ENCODE measurements around the gene ZBTB16. TPM values are rescaled to one million over a fixed set of nuclear protein-coding genes. Genes with fewer than 3 reads are reported as not detected.

ZBTB16 gene
- polyA plus RNA-seq, 1 experiment = not detected

- ChIA-PET CTCF (no interaction called here), POLR2A (no interaction called here)
- no peak for DNase-seq (ENCODE audit: low read depth, low spot score)
- Histone ChIP-seq H3K27me3 (ENCODE audit: control insufficient read depth, insufficient read depth, low read length) (peaks cover 5% of the 10 kb centered on the region), H3K9me3 (ENCODE audit: control insufficient read depth, insufficient read depth, low read length) (no peaks in the 10 kb centered on the region), H3K27ac (ENCODE audit: low read depth, low read length) (no peak overlapping the region), H3K4me3 (ENCODE audit: low read depth, low read length) (no peak overlapping the region)
- TF ChIP-seq, protein P1, sequence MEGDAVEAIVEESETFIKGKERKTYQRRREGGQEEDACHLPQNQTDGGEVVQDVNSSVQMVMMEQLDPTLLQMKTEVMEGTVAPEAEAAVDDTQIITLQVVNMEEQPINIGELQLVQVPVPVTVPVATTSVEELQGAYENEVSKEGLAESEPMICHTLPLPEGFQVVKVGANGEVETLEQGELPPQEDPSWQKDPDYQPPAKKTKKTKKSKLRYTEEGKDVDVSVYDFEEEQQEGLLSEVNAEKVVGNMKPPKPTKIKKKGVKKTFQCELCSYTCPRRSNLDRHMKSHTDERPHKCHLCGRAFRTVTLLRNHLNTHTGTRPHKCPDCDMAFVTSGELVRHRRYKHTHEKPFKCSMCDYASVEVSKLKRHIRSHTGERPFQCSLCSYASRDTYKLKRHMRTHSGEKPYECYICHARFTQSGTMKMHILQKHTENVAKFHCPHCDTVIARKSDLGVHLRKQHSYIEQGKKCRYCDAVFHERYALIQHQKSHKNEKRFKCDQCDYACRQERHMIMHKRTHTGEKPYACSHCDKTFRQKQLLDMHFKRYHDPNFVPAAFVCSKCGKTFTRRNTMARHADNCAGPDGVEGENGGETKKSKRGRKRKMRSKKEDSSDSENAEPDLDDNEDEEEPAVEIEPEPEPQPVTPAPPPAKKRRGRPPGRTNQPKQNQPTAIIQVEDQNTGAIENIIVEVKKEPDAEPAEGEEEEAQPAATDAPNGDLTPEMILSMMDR (IDR thresholded peaks at IDR 0.05; ENCODE audit: low read depth, low read length) = no peak
These were observed 91.2 kb downstream of the ZBTB16 start for GRCh38 chr11:114150671-114151070.

- no peak for DNase-seq (ENCODE audit: low read depth, low spot score)
- no peaks in the 10 kb centered on the region for H3K9me3 ChIP-seq (ENCODE audit: control insufficient read depth, insufficient read depth, low read length)
- no peak overlapping the region for H3K4me3 ChIP-seq (ENCODE audit: low read depth, low read length)
- no peak overlapping the region for H3K27ac ChIP-seq (ENCODE audit: low read depth, low read length)
- ChIA-PET POLR2A (no interaction called here), CTCF (no interaction called here)
- peaks cover 8% of the 10 kb centered on the region for H3K27me3 ChIP-seq (ENCODE audit: control insufficient read depth, insufficient read depth, low read length)
- TF ChIP-seq, protein P1 (IDR thresholded peaks at IDR 0.05; ENCODE audit: low read depth, low read length) = no peak
These were observed 92.1 kb downstream of the ZBTB16 start for GRCh38 chr11:114151631-114152030.

- no peaks in the 10 kb centered on the region for H3K9me3 ChIP-seq (ENCODE audit: control insufficient read depth, insufficient read depth, low read length)
- TF ChIP-seq, protein P1 (IDR thresholded peaks at IDR 0.05; ENCODE audit: low read depth, low read length) = no peak
- H3K27ac ChIP-seq (ENCODE audit: low read depth, low read length) = no peak overlapping the region
- peaks cover 8% of the 10 kb centered on the region for H3K27me3 ChIP-seq (ENCODE audit: control insufficient read depth, insufficient read depth, low read length)
- ChIA-PET CTCF (no interaction called here), POLR2A (no interaction called here)
- no peak for DNase-seq (ENCODE audit: low read depth, low spot score)
- H3K4me3 ChIP-seq (ENCODE audit: low read depth, low read length) = no peak overlapping the region
These were observed 92.7 kb downstream of the ZBTB16 start for GRCh38 chr11:114152162-114152561.

DNA sequence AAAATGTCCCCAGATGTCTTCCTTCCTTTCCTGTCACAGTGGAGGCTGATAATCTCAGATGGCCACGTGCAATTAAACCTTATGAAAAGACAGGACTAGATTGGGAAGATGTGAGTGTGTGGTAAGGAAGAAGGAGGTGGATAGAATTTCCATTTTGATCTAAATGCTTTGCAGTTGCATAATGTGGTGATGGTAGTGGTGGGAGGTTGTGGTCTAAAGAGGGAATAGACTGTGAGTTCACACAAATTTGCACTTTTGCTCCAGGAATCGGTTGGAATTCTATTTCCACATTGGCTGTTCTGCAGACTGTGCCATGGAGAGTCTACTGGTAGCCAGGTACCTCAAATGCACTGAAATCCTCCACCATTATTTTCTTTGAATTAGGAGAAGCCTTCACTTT is 93.3 kb downstream of the ZBTB16 start:
- CTCF ChIA-PET = no interaction called here
- Histone ChIP-seq H3K4me3 (ENCODE audit: low read depth, low read length) (no peak overlapping the region), H3K27ac (ENCODE audit: low read depth, low read length) (no peak overlapping the region), H3K9me3 (ENCODE audit: control insufficient read depth, insufficient read depth, low read length) (no peaks in the 10 kb centered on the region), H3K27me3 (ENCODE audit: control insufficient read depth, insufficient read depth, low read length) (peaks cover 8% of the 10 kb centered on the region)
- POLR2A ChIA-PET = no interaction called here
- no peak for DNase-seq (ENCODE audit: low read depth, low spot score)
- TF ChIP-seq, protein P1 (IDR thresholded peaks at IDR 0.05; ENCODE audit: low read depth, low read length) = no peak

DNA sequence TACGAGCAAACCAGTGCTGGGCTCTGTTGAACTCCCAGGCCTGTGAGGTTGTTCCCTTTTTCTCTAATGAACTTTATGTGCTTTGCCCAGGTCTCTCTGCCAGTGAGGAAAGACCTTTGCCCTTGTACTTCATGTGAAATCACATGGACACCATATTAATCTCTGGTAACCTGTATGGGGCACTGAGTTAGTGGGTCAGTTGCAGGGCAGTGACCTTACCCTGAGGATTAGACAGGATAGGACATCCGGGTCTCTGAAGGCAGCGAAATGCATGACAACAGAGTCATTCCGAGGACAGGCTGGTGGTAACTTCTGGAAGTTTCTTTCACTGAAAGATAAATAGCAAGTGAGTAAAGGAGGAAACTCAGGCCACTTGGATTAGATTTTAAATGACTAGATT is 93.7 kb downstream of the ZBTB16 start:
- H3K27me3 ChIP-seq (ENCODE audit: control insufficient read depth, insufficient read depth, low read length) = peaks cover 8% of the 10 kb centered on the region
- CTCF ChIA-PET = no interaction called here
- H3K4me3 ChIP-seq (ENCODE audit: low read depth, low read length) = no peak overlapping the region
- DNase-seq (ENCODE audit: low read depth, low spot score) = no peak
- H3K9me3 ChIP-seq (ENCODE audit: control insufficient read depth, insufficient read depth, low read length) = no peaks in the 10 kb centered on the region
- POLR2A ChIA-PET = no interaction called here
- TF ChIP-seq, protein P1 (IDR thresholded peaks at IDR 0.05; ENCODE audit: low read depth, low read length) = no peak
- H3K27ac ChIP-seq (ENCODE audit: low read depth, low read length) = no peak overlapping the region
